Heart right ventricle (tissue), 16 donors: ENCODE measurements around the gene GALNT13. TPM values are rescaled to one million over a fixed set of nuclear protein-coding genes. Genes with fewer than 3 reads are reported as not detected.

Experiments
- ATAC-seq, 8 donors: fragments of 200-7000 bp; cut with Tn5 transposase; one replicate each; pipeline ENCODE4 v1.9.1; 2020; ENCODE audit warnings: mild to moderate bottlenecking in 8 of 8, moderate library complexity in 8 of 8, moderate number of reproducible peaks in 1 of 8
- DNase-seq, 2 donors: peaks; one replicate each; pipeline ENCODE4 v3.0.0-alpha.2; 2020
- H3K27ac ChIP-seq, 10 donors: fragments of 200-600 bp; sonication (generic) in 2 of 10; one replicate each; pipeline versions ENCODE4 v1.5.0 to v1.8.0; 2020 to 2022; ENCODE audit warnings: mild to moderate bottlenecking in 3 of 10
- H3K27me3 ChIP-seq, 7 donors: fragments of 200-600 bp; one replicate each; pipeline ENCODE4 v1.8.0; 2021 to 2022; ENCODE audit warnings: mild to moderate bottlenecking in 2 of 7
- H3K36me3 ChIP-seq, 9 donors: fragments of 200-600 bp; sonication (generic) in 1 of 9; one replicate each; pipeline versions ENCODE4 v1.5.0 to v1.8.0; 2020 to 2022; ENCODE audit warnings: mild to moderate bottlenecking in 2 of 9
- H3K4me1 ChIP-seq, 9 donors: fragments of 200-600 bp; sonication (generic) in 1 of 9; one replicate each; pipeline versions ENCODE4 v1.5.0 to v1.8.0; 2020 to 2022; ENCODE audit warnings: mild to moderate bottlenecking in 4 of 9
- H3K4me3 ChIP-seq, 10 donors: fragments of 200-600 bp; sonication (generic) in 2 of 10; one replicate each; pipeline versions ENCODE4 v1.5.0 to v1.8.0; 2020 to 2022; ENCODE audit warnings: mild to moderate bottlenecking in 7 of 10, moderate library complexity in 2 of 10
- H3K9me3 ChIP-seq, 11 donors: fragments of 200-600 bp in 10 of 11; sonication (generic) in 2 of 11; one replicate each; pipeline versions ENCODE4 v1.5.0 to v1.8.0; 2013 to 2022; ENCODE audit warnings: mild to moderate bottlenecking in 2 of 11, control low read depth in 1 of 11, moderate library complexity in 1 of 11
- CTCF ChIP-seq, 9 donors: fragments of 200-600 bp; sonication (generic) in 2 of 9; IDR thresholded peaks; one replicate each; pipeline versions ENCODE4 v1.5.0 to v1.8.0; 2021 to 2022; ENCODE audit warnings: antibody characterized with exemption in 9 of 9, mild to moderate bottlenecking in 5 of 9, moderate library complexity in 1 of 9
- WGBS, 2 donors: extraction: QIAGEN DNeasy Blood & Tissue Kit; methylation state at CpG; one replicate each; pipeline ENCODE4 v1.1.7; 2013; ENCODE audit warnings: inconsistent platforms in 1 of 2; 5-methylcytosine and 5-hydroxymethylcytosine counted together
- intact Hi-C, 10 donors: fragments of 100-400 bp; cut with DNase I; formaldehyde crosslinking; loops; one replicate each; pipeline versions ENCODE4 v1.11.1 to v1.14.2; 2022
- long read RNA-seq, 3 donors: library from polyadenylated mRNA; unstranded; transcript quantifications; one replicate each; pipeline ENCODE4 v2.0.0, GENCODE V29; 2020 to 2021
- polyA plus RNA-seq, 2 donors: library from polyadenylated mRNA; stranded (reverse); fragments of 200-250 nt; gene quantifications; one replicate each; pipeline ENCODE4 v1.2.3, GENCODE V29; 2013
- total RNA-seq, 10 donors: library from RNA; stranded (reverse); fragmentation: NEBNext Ultra II Directional in 3 of 10; extraction: Animal tissue kit (Norgen Biotek cat#: 25700) in 3 of 10; gene quantifications; one replicate each; pipeline versions ENCODE4 v1.2.1 to v1.2.4, GENCODE V29; 2021 to 2023
- donor health status: Arrhythmogenic right ventricular cardiomyopathy.
- donor health status: ischemic (EF 13 %, LVEDD 7.1; RV severe dilation, severe dysfunction).
- donor health status: healthy with polysubstance abuse.
- donor health status: DM: no; HTN: yes; CAD: no.
- donor health status: DM: no; HTN: no; CAD: no.
- donor health status: ischemic (EF 25% LVEDD 6.9; RV normal size, moderate dysfunction).
- donor health status: ischemic (EF 25% LVEDD 5.7; RV mildly dilated, moderate dysfunction).
- donor health status: healthy.
- donor health status: DM: yes; HTN: yes; CAD: no.
- donor health status: Ischemic cardiomyopathy.
- donor health status: ischemic (EF 35%, LVEDD 5.7; RV mildly dilated, moderate dysfunction).
- donor health status: nonischemic (EF 11% LVEDD 7.7; RV severe dilation, severe dysfunction).
- donor health status: DM: yes; HTN: yes; CAD: no.
- donor health status: PGD.
- donor health status: ischemic (EF 29% LVEDD 5.4; RV normal size, mild dysfunction).
- donor health status: nonischemic (EF 23%, LVEDD 6.1; RV moderate dilation, normal function).

GALNT13 gene
- total RNA-seq = under 1 TPM in 2 of 10 donors, not detected in 8; 0.05 to 0.30 TPM
- polyA plus RNA-seq = under 1 TPM in 1 of 2 donors, not detected in 1; 0.01 TPM
- long read RNA-seq, donor 1 = 0 reads
- long read RNA-seq, donor 2 = 0 reads
- long read RNA-seq, donor 3 = 0 reads

- Histone ChIP-seq H3K4me3 (peak within 1 kb of the TSS in 5 of 10 donors; percentile 14 to 38 (median 24)), H3K36me3 (no peaks in the 10 kb centered on the region), H3K27ac (no peak within 1 kb of the TSS), H3K9me3 (peaks cover 0 to 5% (median 0%) of the 10 kb centered on the region in 11 donors), H3K27me3 (peaks cover 6 to 61% (median 44%) of the 10 kb centered on the region in 7 donors), H3K4me1 (peaks cover 0 to 4% (median 0%) of the 10 kb centered on the region in 9 donors)
- ATAC-seq (peak in 6 of 8 donors; percentile 61 to 85 (median 66)), DNase-seq (peak in 1 of 2 donors; percentile 15)
- no peak for TF ChIP-seq CTCF (IDR thresholded peaks at IDR 0.05)
- intact Hi-C loops = no loop called here
- 1 to 2% methylated on average over 81 to 93 of the region's 93 CpGs for WGBS, 2 donors
These were observed at the start of gene GALNT13 for GRCh38 chr2:153871231-153872221. Gene GALNT13, plus strand, starts transcription at chr2:153871922.

- peaks cover 0 to 35% (median 0%) of the 10 kb centered on the region in 11 donors for H3K9me3 ChIP-seq
- TF ChIP-seq CTCF (IDR thresholded peaks at IDR 0.05) = no peak
- no peaks in the 10 kb centered on the region for H3K27me3 ChIP-seq
- H3K4me1 ChIP-seq = no peaks in the 10 kb centered on the region
- no peak for ATAC-seq
- no peaks in the 10 kb centered on the region for H3K36me3 ChIP-seq
- H3K27ac ChIP-seq = no peak overlapping the region
- H3K4me3 ChIP-seq = no peak overlapping the region
- DNase-seq = no peak
- intact Hi-C loops = loop anchor here in 1 of 10 donors (10.0 kb wide), 1 partner anchor 799 kb away; no protein-coding TSS in a partner anchor
- WGBS, 2 donors = 52 to 64% methylated on average over 1 of the region's 1 CpG
These were observed 47.8 kb upstream of the GALNT13 start for GRCh38 chr2:153823880-153824279.

GRCh38 chr2:153828335-153828734, 43.4 kb upstream of the GALNT13 start:
- 69 to 76% methylated on average over 6 of the region's 6 CpGs for WGBS, 2 donors
- ATAC-seq (no peak), DNase-seq (no peak)
- H3K4me1 ChIP-seq = no peaks in the 10 kb centered on the region
- intact Hi-C loops = loop anchor here in 2 of 10 donors (5.0 to 10.0 kb wide), 2 partner anchors 474 to 804 kb away; no protein-coding TSS in a partner anchor
- H3K27me3 ChIP-seq = no peaks in the 10 kb centered on the region
- TF ChIP-seq CTCF (IDR thresholded peaks at IDR 0.05) = no peak
- H3K9me3 ChIP-seq = peaks cover 0 to 41% (median 0%) of the 10 kb centered on the region in 11 donors
- H3K27ac ChIP-seq = no peak overlapping the region
- no peak overlapping the region for H3K4me3 ChIP-seq
- H3K36me3 ChIP-seq = no peaks in the 10 kb centered on the region

GRCh38 chr2:153834662-153835061, 37.1 kb upstream of the GALNT13 start:
- WGBS, 2 donors = 85 to 89% methylated on average over 2 of the region's 2 CpGs

More at GRCh38 chr2:153834662-153835061, 37.1 kb upstream of the GALNT13 start:
- ATAC-seq = no peak
- H3K27ac ChIP-seq = no peak overlapping the region
- no peaks in the 10 kb centered on the region for H3K36me3 ChIP-seq
- intact Hi-C loops = no loop called here
- no peak for TF ChIP-seq CTCF (IDR thresholded peaks at IDR 0.05)
- H3K4me1 ChIP-seq = no peaks in the 10 kb centered on the region
- no peak overlapping the region for H3K4me3 ChIP-seq
- H3K9me3 ChIP-seq = peaks cover 0 to 28% (median 0%) of the 10 kb centered on the region in 11 donors
- no peaks in the 10 kb centered on the region for H3K27me3 ChIP-seq
- no peak for DNase-seq
